Measurements from ENCODE around the gene ZCCHC10. TPM values are rescaled to one million over a fixed set of nuclear protein-coding genes. Genes with fewer than 3 reads are reported as not detected.

Gene ZCCHC10
- total and polyA plus RNA-seq, 2 of the 4 experiments (the other 2 are of a cell fraction): 4.1 to 20.4 TPM

GRCh38 chr5:133052317-133053175, 26.2 kb upstream of the ZCCHC10 start:
- 2% methylated on average over 55 of the region's 59 CpGs; no CpG with 5 or more reads in 1 of the 2 experiments for WGBS, 2 experiments (ENCODE audit: extremely low coverage in 2 of 2, insufficient read length in 1 of 2)
- Histone ChIP-seq H3K36me3 (ENCODE audit: control insufficient read depth, insufficient read depth, low read length) (no peaks in the 10 kb centered on the region), H2AK5ac (ENCODE audit: low read depth, low read length) (peak overlapping the region; percentile 83), H2BK20ac (ENCODE audit: low read depth, low read length) (no peak overlapping the region), H3K23ac (ENCODE audit: low read depth, low read length) (peak overlapping the region; percentile 87), H3K4me3 (ENCODE audit: insufficient read depth, low read depth, low read length) (peak overlapping the region; percentile 51), H4K5ac (ENCODE audit: low read depth, low read length) (peak overlapping the region; percentile 20; the same call in 1 of the 2 replicates), H3K56ac (ENCODE audit: extremely low read depth, insufficient read depth, low read length) (peak overlapping the region; percentile 87), H3K9me1 (ENCODE audit: insufficient read depth, low read length) (peaks cover 17% of the 10 kb centered on the region), H3K4ac (ENCODE audit: low read depth, low read length) (peak overlapping the region; percentile 89), H2BK15ac (ENCODE audit: low read depth, low read length) (no peak overlapping the region), H3K27ac (ENCODE audit: insufficient read depth, low read length) (peak overlapping the region; percentile 81), H2BK5ac (ENCODE audit: low read depth, low read length, poor library complexity, severe bottlenecking) (peak overlapping the region; percentile 67), H3K79me1 (ENCODE audit: low read depth in 1 of 2, low read length in 2 of 2) (peaks cover 15 to 39% of the 10 kb centered on the region in 2 experiments), H2BK120ac (ENCODE audit: low read depth, low read length) (peak overlapping the region; percentile 16; the same call in 1 of the 2 replicates), H3K18ac (ENCODE audit: low read depth, low read length) (no peak overlapping the region; the same call in 1 of the 2 replicates), H3K4me1 (ENCODE audit: control insufficient read depth, insufficient read depth, low read length) (peaks cover 5% of the 10 kb centered on the region), H3K27me3 (ENCODE audit: control insufficient read depth, insufficient read depth, low read length) (no peaks in the 10 kb centered on the region), H2AK9ac (replicated peaks; ENCODE audit: low read depth, low read length, poor library complexity) (peak overlapping the region; percentile 96), H4K91ac (ENCODE audit: insufficient read depth, low read depth, low read length) (peak overlapping the region; percentile 68), H3K9me3 (ENCODE audit: control insufficient read depth, insufficient read depth, low read length) (no peaks in the 10 kb centered on the region), H2AFZ (replicated peaks; ENCODE audit: low read length, poor library complexity) (peak overlapping the region; percentile 96), H4K20me1 (ENCODE audit: insufficient read depth, low read length) (peaks cover 51% of the 10 kb centered on the region), H4K8ac (ENCODE audit: low read depth in 2 of 2, low read length in 2 of 2) (peak overlapping the region; percentile 42 to 80), H3K9ac (ENCODE audit: low read depth, low read length) (peak overlapping the region; percentile 83), H3K4me2 (ENCODE audit: low read depth, low read length) (peak overlapping the region; percentile 96), H3K14ac (replicated peaks; ENCODE audit: low read depth, low read length) (peak overlapping the region; percentile 89)
- ATAC-seq (ENCODE audit: low read depth) (peak; percentile 33), DNase-seq (peak; percentile 44)
- ChIA-PET POLR2A (ENCODE audit: unreplicated experiment) (interaction anchor here (0.8 kb wide), 1 partner anchor 89 kb away, joined by 3 read pairs; no protein-coding TSS in a partner anchor), CTCF (no interaction called here)
- no TSS peak for BruUV-seq (replicated peaks)
- in situ Hi-C loops (cut with MboI; ENCODE audit: low sequenced_read_pairs): no loop called here
- peak; percentile 88 for TF ChIP-seq MXI1 (IDR thresholded peaks at IDR 0.05; ENCODE audit: borderline replicate concordance, low read depth, low read length)
- no peak for TF ChIP-seq MAFK (IDR thresholded peaks at IDR 0.05; ENCODE audit: low read depth, low read length)
- no peak for TF ChIP-seq RCOR1 (IDR thresholded peaks at IDR 0.05; ENCODE audit: insufficient replicate concordance, low read length)
- TF ChIP-seq, protein P1, sequence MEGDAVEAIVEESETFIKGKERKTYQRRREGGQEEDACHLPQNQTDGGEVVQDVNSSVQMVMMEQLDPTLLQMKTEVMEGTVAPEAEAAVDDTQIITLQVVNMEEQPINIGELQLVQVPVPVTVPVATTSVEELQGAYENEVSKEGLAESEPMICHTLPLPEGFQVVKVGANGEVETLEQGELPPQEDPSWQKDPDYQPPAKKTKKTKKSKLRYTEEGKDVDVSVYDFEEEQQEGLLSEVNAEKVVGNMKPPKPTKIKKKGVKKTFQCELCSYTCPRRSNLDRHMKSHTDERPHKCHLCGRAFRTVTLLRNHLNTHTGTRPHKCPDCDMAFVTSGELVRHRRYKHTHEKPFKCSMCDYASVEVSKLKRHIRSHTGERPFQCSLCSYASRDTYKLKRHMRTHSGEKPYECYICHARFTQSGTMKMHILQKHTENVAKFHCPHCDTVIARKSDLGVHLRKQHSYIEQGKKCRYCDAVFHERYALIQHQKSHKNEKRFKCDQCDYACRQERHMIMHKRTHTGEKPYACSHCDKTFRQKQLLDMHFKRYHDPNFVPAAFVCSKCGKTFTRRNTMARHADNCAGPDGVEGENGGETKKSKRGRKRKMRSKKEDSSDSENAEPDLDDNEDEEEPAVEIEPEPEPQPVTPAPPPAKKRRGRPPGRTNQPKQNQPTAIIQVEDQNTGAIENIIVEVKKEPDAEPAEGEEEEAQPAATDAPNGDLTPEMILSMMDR (conservative IDR thresholded peaks at IDR 0.05; ENCODE audit: low read depth, low read length): no peak
- no peak for TF ChIP-seq CEBPB (IDR thresholded peaks at IDR 0.05; ENCODE audit: low read depth, low read length)
- TF ChIP-seq, protein P2, sequence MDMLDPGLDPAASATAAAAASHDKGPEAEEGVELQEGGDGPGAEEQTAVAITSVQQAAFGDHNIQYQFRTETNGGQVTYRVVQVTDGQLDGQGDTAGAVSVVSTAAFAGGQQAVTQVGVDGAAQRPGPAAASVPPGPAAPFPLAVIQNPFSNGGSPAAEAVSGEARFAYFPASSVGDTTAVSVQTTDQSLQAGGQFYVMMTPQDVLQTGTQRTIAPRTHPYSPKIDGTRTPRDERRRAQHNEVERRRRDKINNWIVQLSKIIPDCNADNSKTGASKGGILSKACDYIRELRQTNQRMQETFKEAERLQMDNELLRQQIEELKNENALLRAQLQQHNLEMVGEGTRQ (IDR thresholded peaks at IDR 0.05; ENCODE audit: low read depth, low read length): peak; percentile 66
- no peak for TF ChIP-seq ELK1 (IDR thresholded peaks at IDR 0.05; ENCODE audit: borderline replicate concordance, low read depth, low read length)
- no peak for TF ChIP-seq SMC3 (IDR thresholded peaks at IDR 0.05; ENCODE audit: low read depth, low read length)
- peak; percentile 87 for TF ChIP-seq BHLHE40 (IDR thresholded peaks at IDR 0.05; ENCODE audit: low read depth, low read length)
- TF ChIP-seq POLR2A (IDR thresholded peaks at IDR 0.05; ENCODE audit: low read depth, low read length): no peak
- TF ChIP-seq RFX5 (IDR thresholded peaks at IDR 0.05; ENCODE audit: low read depth, low read length): no peak
- intact Hi-C loops (cut with micrococcal nuclease): no loop called here
- dilution Hi-C loops (cut with HindIII; ENCODE audit: low sequenced_read_pairs, unreplicated experiment): no loop called here
